Stimulated activated CD8-positive, alpha-beta memory T cell treated with anti-CD3 and anti-CD28 coated beads, Interleukin-2, amount 100 ng/mL, for 48 hours (primary cell): ENCODE results near the gene DTX3.
A peak's percentile ranks its signal among the peaks of the same experiment; 100 is the strongest.
"Not testable (repeated sequence)": the region's sequence is repeated elsewhere in the genome, so short reads cannot be mapped to it uniquely, and the experiment has no call there.

Experiments used
- DNase-seq, 2 donors: peaks; one replicate each; pipeline ENCODE4 v3.0.0-alpha.2; 2020; ENCODE audit warnings: low read depth in 2 of 2

DTX3 gene

DNA sequence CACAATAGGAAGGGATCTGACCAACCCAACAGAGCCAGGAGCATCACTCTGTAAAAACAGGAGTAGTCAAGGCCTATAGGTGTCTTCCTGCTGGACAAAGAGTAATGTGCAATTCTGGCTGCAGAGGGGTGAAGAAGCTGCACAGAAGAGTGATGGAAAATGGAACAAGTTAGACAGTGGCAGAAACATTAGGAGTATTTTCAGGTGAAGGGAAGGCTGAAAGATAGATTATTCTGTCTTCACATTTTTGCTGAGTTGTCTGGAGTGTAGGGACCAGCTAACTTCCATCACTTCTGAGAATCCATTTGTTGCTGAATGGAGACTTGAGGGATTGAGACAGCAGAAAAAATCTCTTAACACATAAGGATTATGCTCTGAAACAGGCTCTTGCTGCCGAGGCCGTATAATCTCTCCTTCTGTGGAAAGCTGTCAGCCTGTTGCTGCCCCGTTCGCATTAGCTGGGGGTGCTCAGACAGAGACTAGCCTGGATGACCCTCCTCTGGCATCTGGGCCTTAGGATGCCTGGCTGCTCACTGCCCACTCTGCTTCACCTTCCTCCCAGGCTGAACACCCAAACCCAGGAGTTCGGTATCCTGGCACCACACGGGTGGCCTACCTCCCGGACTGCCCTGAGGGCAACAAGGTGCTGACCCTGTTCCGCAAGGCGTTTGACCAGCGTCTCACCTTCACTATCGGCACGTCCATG is 3.5 kb downstream of the DTX3 start:
- no peak for DNase-seq

DNA sequence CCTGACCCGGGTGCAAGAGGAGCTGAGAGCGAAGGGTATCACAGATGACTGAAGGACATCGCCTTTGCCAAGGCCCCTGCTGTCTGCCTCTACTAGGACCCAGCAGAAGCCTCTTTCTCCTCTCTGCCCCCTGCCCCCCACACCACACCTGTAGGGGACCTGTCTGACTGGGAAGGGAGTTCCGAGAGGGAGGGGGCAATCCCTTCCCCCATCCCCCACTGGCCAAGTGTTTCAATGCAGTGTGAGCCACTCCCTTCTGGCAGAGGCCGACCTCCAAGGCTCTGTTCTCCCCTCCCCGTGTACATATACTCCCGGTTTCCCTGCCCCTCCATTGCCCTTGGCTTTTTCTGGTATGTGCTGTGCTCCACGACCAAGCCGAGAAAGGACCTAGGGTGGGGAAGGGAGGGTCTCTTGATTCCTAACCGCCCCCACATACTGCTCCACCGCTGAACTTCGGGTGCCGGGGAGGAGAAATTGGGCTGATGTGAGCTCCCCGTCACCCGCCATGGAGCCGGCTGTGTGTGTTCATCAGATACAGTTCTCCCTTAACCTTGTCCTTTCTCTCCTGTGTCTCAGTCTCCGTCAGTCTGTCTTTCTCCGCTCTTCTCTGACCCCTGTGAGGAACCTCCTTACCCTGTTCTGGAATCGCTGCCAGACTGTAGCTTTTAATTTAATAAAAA is 4.6 kb downstream of the DTX3 start:
- no peak for DNase-seq

DNA sequence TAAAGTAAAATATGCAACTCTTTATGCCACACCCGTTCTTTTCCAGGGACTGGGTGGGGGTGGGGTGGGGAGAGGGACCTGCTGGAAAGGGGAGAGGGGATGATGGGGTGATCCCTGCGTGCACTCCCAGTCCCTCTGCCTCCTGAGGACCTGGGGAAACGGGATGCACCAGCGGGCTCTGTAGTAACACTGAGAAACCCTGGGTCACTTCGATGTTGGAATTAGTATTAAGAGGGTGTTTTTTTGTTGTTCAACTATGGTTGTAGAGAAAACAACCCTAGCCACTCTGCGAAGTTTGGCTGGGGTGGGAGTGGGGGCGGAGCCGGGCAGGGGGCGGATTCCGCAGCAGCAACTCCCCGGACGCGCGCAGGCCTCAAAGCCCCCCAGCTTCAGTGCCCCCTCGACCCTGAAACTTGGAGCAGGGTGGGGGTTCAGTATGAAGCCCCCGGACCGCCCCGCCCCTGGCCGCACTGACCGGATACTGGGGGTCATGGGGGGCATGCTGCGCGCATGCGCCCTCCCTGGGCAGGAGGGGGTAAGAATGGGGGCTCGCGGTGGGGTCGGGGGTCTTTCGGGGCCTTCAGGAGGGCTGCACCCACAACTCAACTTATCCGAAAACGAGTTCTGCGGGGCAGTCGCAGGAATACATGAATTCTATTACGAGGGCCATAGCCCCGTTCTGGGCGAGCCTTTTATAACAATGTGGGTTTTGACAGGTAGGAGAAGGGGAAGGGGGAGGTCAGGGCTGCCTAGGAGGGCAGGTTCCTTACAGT is 5.3 kb downstream of the DTX3 start:
- no peak for DNase-seq

DNA sequence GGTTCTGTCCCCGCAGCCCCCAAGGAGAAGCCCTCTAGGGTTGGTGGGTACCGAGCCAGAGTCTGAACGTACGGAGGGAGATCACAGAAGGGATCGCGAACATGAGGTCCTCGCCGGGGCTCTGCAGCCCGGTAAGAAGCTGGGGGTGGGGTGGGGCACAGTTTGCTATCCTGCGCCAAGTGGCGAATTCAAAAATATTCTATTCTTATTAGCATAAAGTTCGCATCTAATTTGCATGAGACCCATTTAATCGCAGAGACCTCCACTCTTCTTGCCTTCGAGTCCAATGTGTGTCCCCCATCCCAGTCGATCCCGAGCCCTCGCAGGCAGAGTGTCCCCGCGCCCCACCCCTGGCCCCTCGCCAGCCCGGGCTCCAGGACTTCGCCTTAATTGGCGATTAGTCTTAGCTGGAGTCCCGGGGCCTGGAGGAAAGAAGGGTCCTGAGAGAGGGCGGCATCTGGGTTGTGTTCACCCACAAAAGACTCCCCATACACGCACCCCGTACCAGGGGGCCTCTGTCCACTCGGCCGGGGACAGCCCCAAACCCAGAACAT is 6.0 kb downstream of the DTX3 start:
- no peak for DNase-seq

DNA sequence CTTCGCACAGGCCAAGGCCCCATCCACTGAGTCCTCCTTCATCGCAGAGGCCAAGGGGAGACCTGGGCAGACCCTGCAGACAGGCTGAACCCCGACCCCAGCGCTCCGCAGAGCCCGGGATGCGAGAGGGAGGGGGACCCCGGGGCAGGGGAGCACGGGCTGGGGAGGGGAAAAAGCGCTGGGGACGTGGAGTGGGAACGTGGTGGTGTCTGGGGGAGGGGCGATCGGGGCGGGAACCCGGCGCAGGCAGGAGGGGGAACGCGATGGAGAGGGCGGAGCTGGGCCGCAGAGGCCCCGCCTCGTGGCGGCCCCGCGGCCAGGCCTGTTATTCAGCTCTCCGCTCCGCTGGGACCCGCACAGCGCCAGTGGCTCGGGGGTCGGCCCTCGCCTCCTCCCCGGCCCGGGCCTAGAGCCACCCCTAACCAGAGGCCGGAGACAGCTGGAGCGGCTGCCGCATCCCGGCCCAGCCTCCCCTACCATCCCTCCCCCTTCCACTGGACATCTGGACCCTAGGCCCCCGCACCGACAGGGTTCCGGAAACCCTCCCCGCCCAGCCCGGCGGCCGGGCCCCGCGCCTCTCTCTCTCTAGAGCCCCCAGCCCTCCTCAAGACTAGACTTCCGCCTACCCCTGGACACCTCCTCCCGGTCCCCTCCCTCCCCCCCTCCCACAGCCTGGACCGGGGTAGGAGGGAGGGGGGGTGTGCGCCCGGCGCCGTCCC is 6.6 kb downstream of the DTX3 start, which contains the start of gene ARHGEF25:
TSS of gene ARHGEF25 (plus strand) at position 328 of the 719 bp plus-strand sequence. CDS start 460 bp downstream, outside the sequence.
- peak in 1 of 2 donors; percentile 51 for DNase-seq

DNA sequence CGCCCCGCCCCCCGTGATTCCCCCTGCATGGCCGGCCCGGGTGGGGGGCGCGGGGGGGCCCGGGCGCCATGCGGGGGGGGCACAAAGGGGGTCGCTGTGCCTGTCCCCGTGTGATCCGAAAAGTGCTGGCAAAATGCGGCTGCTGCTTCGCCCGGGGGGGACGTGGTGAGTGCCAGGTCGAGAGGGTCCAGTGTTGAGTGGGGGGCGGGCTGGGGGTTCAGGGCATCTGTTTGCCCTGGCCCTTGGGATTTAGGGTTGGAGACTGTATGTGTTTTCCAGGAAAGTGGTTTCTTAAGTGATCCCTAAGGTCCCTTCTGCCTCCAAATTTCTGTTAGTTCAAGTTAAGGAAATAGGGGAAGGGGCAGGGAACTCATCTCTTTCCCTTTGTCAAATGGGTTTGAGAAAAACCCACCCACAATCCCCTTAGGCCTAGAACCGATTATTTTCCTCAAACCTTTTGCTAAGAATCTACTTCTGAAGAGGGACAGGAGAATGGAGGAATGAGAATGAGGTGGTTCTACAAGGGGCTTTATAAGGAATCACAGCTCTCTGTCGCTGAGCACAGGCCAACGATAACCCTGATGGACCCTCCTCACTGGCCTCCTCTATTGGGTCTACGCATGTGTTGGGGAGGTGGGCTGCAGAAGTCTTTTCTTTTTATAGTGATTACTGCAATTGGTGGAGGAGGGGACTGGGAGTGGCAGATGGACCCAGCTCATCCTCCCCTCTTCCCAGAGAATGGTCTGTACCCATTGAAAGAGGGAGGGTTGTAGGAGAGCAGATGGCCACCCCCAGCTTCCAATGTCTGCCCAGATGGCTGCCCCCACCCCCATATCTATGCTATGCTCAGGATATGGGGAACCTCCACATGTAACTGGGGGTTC is 7.4 kb downstream of the DTX3 start:
- no peak for DNase-seq

DNA sequence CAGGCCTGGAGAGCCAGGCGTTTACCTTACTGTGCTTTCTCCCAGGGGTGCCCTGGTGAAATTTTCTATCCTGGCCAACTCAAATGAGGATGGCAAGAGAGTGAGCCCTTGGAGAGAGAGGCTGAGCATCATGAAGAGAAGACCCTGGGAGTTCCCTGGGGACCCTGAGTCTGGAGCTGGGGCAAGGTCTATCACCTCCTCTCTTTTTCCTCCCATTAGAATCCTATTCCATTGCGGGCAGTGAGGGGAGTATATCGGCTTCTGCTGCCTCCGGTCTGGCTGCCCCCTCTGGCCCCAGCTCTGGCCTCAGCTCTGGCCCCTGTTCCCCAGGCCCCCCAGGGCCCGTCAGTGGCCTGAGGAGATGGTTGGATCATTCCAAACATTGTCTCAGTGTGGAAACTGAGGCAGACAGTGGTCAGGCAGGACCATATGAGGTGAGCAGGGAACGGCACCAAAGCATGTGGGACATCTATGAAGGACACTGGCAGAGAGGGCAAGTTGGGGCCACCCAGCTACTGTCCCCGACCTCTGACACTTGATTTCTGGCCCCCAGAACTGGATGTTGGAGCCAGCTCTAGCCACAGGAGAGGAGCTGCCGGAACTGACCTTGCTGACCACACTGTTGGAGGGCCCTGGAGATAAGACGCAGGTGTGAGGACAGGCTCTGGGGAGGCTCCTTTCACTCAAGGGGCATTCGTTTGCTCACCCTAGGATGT is 8.2 kb downstream of the DTX3 start:
- DNase-seq = no peak

DNA sequence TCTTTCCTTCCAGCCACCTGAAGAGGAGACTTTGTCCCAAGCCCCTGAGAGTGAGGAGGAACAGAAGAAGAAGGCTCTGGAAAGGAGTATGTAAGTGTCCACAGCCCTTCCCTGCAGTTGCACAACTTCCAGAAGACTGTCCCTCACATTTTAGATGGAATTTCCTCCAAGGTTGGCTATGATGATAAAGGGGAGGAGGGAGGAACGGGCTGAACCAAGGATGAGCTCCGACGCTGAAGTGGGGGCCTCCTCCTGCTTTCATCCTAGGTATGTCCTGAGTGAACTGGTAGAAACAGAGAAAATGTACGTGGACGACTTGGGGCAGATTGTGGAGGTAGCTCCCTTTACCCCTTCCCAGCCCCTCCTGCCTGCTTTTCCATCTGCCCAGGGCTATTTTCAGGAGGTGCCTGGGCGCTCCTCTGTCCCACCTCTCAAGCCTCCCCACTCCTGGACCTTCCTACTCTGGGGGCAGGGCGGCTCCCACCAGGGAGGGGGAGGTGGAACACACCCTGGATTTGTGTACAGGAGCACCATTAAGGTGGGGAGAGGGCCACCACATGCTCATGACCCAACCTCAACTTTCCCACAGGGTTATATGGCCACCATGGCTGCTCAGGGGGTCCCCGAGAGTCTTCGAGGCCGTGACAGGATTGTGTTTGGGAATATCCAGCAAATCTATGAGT is 8.9 kb downstream of the DTX3 start:
- DNase-seq = no peak

DNA sequence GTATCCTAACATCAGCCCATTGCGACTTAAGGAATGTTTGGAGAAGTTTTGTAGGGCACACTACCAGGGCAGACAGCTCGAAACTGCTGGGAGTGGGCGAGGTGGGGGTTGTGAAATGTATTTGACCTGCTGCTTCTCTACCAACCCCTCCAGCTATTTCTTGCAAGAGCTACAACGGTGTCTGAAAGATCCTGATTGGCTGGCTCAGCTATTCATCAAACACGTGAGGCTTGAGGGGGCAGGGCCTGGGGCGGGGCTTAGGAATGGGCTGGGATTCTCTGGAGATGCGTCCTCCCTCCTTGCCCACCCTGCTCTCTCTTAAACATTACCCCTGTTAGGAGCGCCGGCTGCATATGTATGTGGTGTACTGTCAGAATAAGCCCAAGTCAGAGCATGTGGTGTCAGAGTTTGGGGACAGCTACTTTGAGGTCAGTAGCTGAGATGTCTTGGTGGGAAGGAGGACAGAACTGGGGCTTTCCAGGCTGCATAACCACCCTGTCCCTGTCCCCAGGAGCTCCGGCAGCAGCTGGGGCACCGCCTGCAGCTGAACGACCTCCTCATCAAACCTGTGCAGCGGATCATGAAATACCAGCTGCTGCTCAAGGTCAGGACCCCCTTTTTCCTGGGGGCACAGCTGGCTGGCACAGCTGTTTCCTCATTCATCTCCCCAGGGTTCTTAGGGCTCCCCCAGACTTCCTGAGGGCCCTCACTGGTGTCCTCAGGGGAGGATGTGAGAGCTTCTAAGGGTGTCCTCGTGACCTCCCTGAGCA is 9.7 kb downstream of the DTX3 start:
- no peak for DNase-seq

DNA sequence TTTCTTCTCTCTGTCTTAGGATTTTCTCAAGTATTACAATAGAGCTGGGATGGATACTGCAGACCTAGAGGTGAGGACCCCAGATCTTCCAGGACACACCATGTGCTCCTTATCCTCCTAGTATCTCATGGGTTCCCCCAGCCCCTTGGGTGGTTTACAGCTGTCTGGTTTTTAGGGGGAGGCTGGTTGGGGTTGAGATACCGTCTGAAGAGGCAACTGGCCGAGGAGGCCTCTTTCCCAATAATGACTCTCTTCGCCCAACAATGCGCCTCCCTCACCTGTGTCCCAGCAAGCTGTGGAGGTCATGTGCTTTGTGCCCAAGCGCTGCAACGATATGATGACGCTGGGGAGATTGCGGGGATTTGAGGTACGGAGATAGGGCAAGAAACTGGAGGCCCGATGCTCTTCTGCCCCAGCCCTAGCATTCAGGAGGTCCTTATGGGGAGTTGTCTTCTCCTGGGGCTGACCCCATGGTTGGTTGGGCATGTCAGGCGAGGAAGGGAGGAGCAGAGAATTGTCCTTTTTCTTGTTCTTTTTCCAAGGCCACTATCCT is 10.4 kb downstream of the DTX3 start:
- DNase-seq = no peak

DNA sequence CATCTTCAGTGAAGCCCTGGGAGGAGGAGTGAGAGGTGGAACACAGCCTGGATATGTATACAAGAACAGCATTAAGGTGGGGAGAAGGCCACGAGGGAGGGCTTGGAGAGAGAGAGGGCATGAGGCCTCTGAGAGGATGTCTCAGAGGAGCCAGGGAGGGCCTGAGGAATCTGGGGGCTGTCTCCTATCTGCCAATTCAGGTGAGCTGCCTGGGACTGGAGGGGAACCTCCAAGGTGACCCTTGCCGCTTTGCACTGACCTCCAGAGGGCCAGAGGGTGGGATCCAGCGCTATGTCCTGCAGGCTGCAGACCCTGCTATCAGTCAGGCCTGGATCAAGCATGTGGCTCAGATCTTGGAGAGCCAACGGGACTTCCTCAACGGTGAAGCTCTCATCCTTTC is 11.0 kb downstream of the DTX3 start:
- DNase-seq = no peak

DNA sequence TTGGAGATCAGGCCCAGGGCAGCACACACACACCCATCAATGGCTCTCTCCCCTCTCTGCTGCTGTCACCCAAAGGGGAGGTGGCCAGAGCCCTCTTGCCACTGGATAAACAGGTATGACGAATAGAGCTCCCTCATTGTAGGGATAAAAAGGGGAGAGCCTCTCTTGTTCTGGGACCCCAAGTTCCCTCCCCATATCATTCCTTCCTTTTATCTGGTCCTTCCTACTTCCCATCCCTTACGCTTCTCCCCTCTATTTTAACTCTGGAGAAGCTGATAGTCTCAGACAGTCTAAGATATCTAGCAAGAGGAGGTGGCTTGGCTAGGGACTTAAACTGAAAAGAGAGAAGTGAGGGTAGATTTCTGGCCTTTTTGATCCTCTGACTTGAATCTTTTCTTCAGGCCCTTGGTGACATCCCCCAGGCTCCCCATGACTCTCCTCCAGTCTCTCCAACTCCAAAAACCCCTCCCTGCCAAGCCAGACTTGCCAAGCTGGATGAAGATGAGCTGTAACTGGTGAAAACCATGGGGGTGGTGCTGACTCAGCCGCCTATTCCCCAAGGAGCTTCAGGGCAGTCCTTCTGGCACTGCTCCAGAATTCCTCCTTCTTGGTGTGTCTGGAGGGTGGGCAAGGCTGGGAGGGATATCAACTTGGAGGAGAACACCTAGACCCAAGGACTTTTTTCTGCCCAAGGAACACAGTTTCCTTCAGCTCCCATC is 11.9 kb downstream of the DTX3 start:
- no peak for DNase-seq

DNA sequence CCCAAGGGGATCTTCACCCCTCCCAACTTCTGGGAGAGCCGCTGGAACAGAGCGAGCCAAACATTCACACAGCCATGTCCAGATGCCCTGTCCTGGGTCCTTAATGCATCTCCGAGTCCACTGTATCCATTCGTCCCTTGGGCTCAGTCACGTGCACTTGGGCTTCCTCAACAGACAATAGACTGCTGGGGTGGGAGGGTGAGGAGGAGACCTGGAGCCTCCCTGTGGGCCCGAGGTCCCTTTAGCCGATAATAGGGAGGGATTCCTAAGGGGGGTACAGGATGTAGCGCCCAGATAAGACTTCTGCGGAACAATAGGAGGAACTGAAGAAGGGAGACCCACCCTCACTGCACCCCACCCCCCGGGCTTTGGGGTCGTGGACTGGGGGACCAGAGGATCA is 13.3 kb downstream of the DTX3 start:
- DNase-seq = no peak

DNA sequence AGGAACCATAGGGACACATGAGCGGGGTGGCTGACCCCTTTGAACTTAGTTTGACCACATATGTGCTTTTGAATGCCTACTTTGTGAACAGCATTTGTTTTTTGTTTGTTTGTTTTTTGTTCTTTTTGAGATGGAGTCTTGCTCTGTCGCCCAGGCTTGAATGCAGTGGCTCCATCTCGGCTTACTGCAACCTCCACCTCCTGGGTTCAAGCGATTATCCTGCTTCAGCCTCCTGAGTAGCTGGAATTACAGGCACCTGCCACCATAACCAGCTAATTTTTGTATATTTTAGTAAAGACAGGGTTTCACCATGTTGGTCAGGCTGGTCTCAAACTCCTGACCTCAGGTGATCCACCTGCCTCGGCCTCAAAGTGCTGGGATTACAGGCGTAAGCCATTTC is 13.8 kb downstream of the DTX3 start:
- DNase-seq = not testable (repeated sequence)

DNA sequence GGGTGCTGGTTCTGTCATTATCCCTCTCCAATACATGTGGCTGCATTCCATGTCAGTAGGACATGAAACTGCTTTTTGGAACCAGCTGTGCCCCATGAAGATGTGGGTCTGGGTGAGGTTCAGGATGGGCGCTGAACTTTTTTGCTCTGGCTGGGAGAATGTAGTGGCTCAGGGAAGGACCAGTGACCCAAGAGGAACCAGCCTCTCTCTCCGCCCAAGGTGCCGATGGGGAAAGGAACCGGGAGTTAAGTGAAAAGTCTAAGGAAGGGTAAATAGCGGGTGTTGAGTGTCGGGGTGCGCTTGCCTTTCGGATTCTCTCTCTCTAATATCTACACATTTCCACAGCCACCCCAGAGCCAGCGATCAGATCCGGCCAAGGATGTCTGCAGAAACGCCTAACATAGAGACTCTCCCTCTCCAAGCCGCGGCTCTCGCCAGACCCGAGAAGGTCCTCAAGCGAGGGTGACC is 14.4 kb downstream of the DTX3 start:
- no peak for DNase-seq

DNA sequence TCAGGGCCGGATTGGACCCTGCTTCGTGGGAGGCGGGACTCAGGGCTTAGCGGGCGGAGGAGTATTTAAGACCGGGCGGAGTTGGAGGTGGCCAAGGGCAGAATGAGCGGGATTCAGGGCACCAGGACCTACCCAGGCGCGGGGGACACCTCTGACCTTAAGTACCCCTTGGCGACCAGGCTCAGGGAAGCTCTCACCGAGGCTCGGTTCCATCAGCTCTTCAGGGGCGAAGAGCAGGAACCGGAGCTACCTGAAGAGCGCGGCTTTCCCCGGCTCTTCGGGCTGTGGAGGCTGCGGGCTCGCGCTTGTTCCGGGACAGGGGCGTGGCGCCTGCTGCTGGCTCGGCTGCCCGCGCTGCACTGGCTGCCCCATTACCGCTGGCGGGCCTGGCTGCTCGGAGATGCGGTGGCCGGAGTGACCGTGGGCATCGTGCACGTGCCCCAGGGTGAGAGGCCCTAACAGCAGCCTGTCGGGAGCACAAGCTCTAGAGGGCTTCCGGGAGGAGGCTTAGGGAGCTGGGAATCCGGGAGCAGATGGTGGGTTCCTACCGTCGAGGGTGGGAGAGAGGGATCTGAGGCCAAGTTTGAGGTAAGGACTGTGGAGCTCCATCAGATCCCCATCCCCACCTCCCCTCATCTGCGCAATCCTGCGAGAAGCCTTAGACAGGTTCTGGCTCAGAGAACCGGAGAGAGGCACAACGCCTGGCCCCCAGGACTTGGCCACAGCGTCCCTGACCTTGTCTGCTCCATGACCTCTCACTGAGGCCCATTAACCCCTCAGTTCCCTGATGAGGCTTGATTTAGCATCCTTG is 15.0 kb downstream of the DTX3 start:
- no peak for DNase-seq
